ENCODE results near the gene ENTPD1. TPM values are rescaled to one million over a fixed set of nuclear protein-coding genes. Genes with fewer than 3 reads are reported as not detected.
"Not testable (repeated sequence)": the region's sequence is repeated elsewhere in the genome, so short reads cannot be mapped to it uniquely, and the experiment has no call there.

ENTPD1 gene
- total and polyA plus RNA-seq, 8 donors: 3.7 to 56.7 (median 9.7) TPM

GRCh38 chr10:95711492-95711891, 44.5 kb upstream of the ENTPD1 start:
- intact Hi-C loops (cut with DNase I; ENCODE audit: low total_unique reads): no loop called here
- 91 to 95% (median 93%) methylated on average over 4 of the region's 4 CpGs for WGBS, 5 donors
- no peak for TF ChIP-seq POLR2AphosphoS5 (IDR thresholded peaks at IDR 0.05)
- no peak for TF ChIP-seq POLR2A (IDR thresholded peaks at IDR 0.05)
- H3K4me1 ChIP-seq: peaks cover 0 to 16% (median 0%) of the 10 kb centered on the region in 4 donors
- H3K9me3 ChIP-seq: no peaks in the 10 kb centered on the region
- H3K27me3 ChIP-seq: no peaks in the 10 kb centered on the region
- DNase-seq: no peak
- H3K4me3 ChIP-seq: no peak overlapping the region
- no peaks in the 10 kb centered on the region for H3K36me3 ChIP-seq
- H3K27ac ChIP-seq: no peak overlapping the region

GRCh38 chr10:95716466-95716865, 39.5 kb upstream of the ENTPD1 start:
- intact Hi-C loops (cut with DNase I; ENCODE audit: low total_unique reads): no loop called here
- Histone ChIP-seq H3K36me3 (no peaks in the 10 kb centered on the region), H3K4me1 (peaks cover 0 to 12% (median 0%) of the 10 kb centered on the region in 4 donors), H3K27ac (no peak overlapping the region), H3K27me3 (no peaks in the 10 kb centered on the region), H3K4me3 (no peak overlapping the region), H3K9me3 (no peaks in the 10 kb centered on the region)
- no peak for TF ChIP-seq POLR2A (IDR thresholded peaks at IDR 0.05)
- TF ChIP-seq, protein P1, sequence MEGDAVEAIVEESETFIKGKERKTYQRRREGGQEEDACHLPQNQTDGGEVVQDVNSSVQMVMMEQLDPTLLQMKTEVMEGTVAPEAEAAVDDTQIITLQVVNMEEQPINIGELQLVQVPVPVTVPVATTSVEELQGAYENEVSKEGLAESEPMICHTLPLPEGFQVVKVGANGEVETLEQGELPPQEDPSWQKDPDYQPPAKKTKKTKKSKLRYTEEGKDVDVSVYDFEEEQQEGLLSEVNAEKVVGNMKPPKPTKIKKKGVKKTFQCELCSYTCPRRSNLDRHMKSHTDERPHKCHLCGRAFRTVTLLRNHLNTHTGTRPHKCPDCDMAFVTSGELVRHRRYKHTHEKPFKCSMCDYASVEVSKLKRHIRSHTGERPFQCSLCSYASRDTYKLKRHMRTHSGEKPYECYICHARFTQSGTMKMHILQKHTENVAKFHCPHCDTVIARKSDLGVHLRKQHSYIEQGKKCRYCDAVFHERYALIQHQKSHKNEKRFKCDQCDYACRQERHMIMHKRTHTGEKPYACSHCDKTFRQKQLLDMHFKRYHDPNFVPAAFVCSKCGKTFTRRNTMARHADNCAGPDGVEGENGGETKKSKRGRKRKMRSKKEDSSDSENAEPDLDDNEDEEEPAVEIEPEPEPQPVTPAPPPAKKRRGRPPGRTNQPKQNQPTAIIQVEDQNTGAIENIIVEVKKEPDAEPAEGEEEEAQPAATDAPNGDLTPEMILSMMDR (IDR thresholded peaks at IDR 0.05): no peak
- TF ChIP-seq EP300 (IDR thresholded peaks at IDR 0.05): no peak
- TF ChIP-seq POLR2AphosphoS5 (IDR thresholded peaks at IDR 0.05): no peak
- no peak for DNase-seq
- WGBS, 5 donors: 80 to 91% (median 88%) methylated on average over 3 of the region's 3 CpGs

DNA sequence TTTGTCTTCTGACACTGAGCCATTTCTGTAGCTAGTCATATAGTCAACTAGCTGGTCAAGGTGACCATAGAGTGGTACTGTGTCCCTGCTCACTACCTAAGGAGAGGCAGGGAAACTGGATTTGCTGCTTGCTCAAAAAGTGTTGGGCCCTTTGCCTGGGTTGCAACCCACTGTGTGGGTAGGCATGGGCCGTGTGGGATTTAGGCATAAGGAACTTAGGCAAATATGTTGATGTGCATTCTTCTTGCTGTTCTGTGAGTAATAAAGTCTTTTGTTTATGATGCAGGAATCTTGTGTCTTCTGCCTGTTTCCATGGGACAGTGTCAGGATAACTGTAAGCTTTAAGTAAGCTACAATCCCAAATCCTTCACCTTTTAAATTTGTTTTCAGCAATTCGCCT, 39.1 kb upstream of the ENTPD1 start:
- no peaks in the 10 kb centered on the region for H3K27me3 ChIP-seq
- DNase-seq: no peak
- H3K4me1 ChIP-seq: peaks cover 0 to 12% (median 0%) of the 10 kb centered on the region in 4 donors
- H3K36me3 ChIP-seq: no peaks in the 10 kb centered on the region
- no peaks in the 10 kb centered on the region for H3K9me3 ChIP-seq
- no peak overlapping the region for H3K27ac ChIP-seq
- 58 to 83% (median 80%) methylated on average over 2 of the region's 2 CpGs for WGBS, 5 donors
- TF ChIP-seq POLR2AphosphoS5 (IDR thresholded peaks at IDR 0.05) (no peak), POLR2A (IDR thresholded peaks at IDR 0.05) (no peak), EP300 (IDR thresholded peaks at IDR 0.05) (no peak)
- TF ChIP-seq, protein P1 (IDR thresholded peaks at IDR 0.05): no peak
- H3K4me3 ChIP-seq: no peak overlapping the region
- intact Hi-C loops (cut with DNase I; ENCODE audit: low total_unique reads): no loop called here

DNA sequence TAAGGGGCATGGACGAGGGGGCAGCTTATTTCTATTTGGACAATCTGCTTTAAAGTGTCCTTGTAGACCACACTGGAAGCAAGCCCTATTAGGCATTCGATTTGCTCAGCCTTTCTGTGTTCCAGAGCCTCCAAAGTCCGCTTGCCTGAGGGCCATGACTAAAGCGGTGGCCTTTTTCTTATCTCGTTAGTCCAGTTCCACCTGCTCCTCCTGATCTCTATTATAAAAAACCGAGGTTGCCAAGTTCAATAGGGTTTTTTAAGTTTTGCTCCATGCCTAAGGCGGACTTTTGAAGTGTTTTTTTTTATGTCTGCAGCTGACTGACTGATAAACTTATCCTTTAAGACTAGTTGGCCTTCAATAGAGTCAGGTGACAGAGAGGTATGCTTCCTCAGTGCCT, 35.2 kb upstream of the ENTPD1 start:
- H3K27me3 ChIP-seq; H3K4me3 ChIP-seq; DNase-seq; intact Hi-C loops (cut with DNase I; ENCODE audit: low total_unique reads); H3K27ac ChIP-seq; H3K36me3 ChIP-seq; H3K4me1 ChIP-seq; H3K9me3 ChIP-seq: not testable (repeated sequence)
- WGBS, 5 donors: 48 to 74% (median 64%) methylated on average over 7 of the region's 7 CpGs

DNA sequence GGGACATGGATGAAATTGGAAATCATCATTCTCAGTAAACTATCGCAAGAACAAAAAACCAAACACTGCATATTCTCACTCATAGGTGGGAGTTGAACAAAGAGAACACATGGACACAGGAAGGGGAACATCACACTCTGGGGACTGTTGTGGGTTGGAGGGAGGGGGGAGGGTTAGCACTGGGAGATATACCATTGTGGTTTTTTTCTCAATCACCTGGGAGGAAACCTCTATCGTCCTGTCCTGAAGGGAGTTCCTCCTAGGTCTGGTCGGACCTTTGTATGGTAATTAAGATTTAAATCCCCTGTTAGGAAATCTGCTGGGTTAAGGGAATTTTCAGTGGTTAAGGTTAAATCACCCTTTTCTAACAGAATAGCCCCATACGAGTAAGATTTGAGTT, 33.5 kb upstream of the ENTPD1 start:
- 75 to 93% (median 87%) methylated on average over 4 of the region's 4 CpGs for WGBS, 5 donors
- H3K36me3 ChIP-seq; H3K4me3 ChIP-seq; H3K27ac ChIP-seq; intact Hi-C loops (cut with DNase I; ENCODE audit: low total_unique reads); DNase-seq; H3K27me3 ChIP-seq; H3K4me1 ChIP-seq; H3K9me3 ChIP-seq: not testable (repeated sequence)

DNA sequence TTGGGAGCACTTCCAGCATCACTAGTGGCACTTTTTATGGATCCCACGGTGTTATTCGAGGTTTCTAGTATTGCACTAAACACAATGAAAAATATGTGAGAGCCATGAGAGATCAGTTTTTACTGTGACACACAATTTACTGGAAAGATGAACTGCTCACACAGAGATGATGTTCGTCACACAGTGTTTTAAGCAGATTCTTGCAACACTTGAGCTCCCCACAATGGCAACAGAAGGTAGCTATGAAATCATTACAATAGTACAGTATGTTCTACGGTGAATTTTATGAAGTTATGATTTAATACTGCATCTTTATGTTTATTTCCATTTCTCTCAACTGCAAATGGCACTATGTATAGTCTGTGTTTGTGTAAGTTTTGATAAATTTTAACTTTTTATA, 27.4 kb upstream of the ENTPD1 start:
- 43 to 69% (median 62%) methylated on average over 4 of the region's 4 CpGs for WGBS, 5 donors
- H3K4me3 ChIP-seq: no peak overlapping the region
- peak in 1 of 2 donors; percentile 14 for DNase-seq
- no peaks in the 10 kb centered on the region for H3K4me1 ChIP-seq
- no peaks in the 10 kb centered on the region for H3K36me3 ChIP-seq
- TF ChIP-seq POLR2AphosphoS5 (IDR thresholded peaks at IDR 0.05): no peak
- no peak for TF ChIP-seq POLR2A (IDR thresholded peaks at IDR 0.05)
- TF ChIP-seq, protein P1 (IDR thresholded peaks at IDR 0.05): no peak
- no peak for TF ChIP-seq EP300 (IDR thresholded peaks at IDR 0.05)
- H3K9me3 ChIP-seq: peaks cover 0 to 17% (median 12%) of the 10 kb centered on the region in 4 donors
- intact Hi-C loops (cut with DNase I; ENCODE audit: low total_unique reads): no loop called here
- H3K27me3 ChIP-seq: no peaks in the 10 kb centered on the region
- no peak overlapping the region for H3K27ac ChIP-seq
